Measurements from ENCODE around the gene PRDX3. TPM values are rescaled to one million over a fixed set of nuclear protein-coding genes. Genes with fewer than 3 reads are reported as not detected.

PRDX3 gene
- total and polyA plus RNA-seq, 4 donors, result 176 to 307 (median 258) TPM

DNA sequence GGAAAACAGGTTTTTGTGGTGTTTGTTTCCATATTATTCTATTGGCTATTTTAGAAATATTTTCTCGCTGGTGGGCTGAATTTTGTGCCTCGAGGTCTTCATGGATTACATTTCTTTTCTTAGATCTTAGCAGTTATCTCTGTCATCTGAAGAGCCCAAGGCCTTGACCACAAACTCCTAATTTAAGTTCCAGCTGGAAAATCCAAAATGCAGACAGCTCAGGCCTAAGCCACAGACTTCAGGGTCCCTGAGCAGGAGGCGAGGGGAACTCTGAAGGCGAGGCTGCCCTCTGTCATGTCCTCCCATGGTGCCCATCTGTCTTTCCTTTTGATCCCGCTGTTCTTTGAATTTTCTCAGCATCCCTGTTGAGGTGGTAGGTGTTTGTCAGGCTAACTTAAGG, 60.4 kb downstream of the PRDX3 start (continued):
- TF ChIP-seq, protein P1, sequence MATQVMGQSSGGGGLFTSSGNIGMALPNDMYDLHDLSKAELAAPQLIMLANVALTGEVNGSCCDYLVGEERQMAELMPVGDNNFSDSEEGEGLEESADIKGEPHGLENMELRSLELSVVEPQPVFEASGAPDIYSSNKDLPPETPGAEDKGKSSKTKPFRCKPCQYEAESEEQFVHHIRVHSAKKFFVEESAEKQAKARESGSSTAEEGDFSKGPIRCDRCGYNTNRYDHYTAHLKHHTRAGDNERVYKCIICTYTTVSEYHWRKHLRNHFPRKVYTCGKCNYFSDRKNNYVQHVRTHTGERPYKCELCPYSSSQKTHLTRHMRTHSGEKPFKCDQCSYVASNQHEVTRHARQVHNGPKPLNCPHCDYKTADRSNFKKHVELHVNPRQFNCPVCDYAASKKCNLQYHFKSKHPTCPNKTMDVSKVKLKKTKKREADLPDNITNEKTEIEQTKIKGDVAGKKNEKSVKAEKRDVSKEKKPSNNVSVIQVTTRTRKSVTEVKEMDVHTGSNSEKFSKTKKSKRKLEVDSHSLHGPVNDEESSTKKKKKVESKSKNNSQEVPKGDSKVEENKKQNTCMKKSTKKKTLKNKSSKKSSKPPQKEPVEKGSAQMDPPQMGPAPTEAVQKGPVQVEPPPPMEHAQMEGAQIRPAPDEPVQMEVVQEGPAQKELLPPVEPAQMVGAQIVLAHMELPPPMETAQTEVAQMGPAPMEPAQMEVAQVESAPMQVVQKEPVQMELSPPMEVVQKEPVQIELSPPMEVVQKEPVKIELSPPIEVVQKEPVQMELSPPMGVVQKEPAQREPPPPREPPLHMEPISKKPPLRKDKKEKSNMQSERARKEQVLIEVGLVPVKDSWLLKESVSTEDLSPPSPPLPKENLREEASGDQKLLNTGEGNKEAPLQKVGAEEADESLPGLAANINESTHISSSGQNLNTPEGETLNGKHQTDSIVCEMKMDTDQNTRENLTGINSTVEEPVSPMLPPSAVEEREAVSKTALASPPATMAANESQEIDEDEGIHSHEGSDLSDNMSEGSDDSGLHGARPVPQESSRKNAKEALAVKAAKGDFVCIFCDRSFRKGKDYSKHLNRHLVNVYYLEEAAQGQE (IDR thresholded peaks at IDR 0.05), result no peak

Small RNAs within 50 kb of the gene (small RNA-seq; reads per million reads assigned to genes)
- not detected for gene RN7SL749P

Other genes starting within 250 kb of the PRDX3 start
- gene NANOS1, start 149.1 kb downstream of the PRDX3 start, total RNA-seq, result 1 to 10 TPM in 1 of 2 donors, under 1 TPM in 1; 0.08 to 1.1 TPM
- gene NANOS1, start 149.1 kb downstream of the PRDX3 start, polyA plus RNA-seq, result under 1 TPM; 0.07 to 0.12 TPM
- gene EIF3A, start 98.0 kb downstream of the PRDX3 start, total RNA-seq, result 10 to 100 TPM; 54.1 to 88.9 TPM
- gene EIF3A, start 98.0 kb downstream of the PRDX3 start, polyA plus RNA-seq, result 10 to 100 TPM; 27.5 to 41.0 TPM
- 10 to 100 TPM; 22.9 to 31.7 TPM for gene DENND10, start 74.7 kb downstream of the PRDX3 start, total RNA-seq
- 10 to 100 TPM; 17.9 to 37.7 TPM for gene DENND10, start 74.7 kb downstream of the PRDX3 start, polyA plus RNA-seq
- gene SFXN4, start 13.1 kb downstream of the PRDX3 start, total RNA-seq, result 10 to 100 TPM; 12.4 to 34.1 TPM
- 10 to 100 TPM; 20.7 to 27.5 TPM for gene SFXN4, start 13.1 kb downstream of the PRDX3 start, polyA plus RNA-seq
- 1 to 10 TPM; 4.5 to 6.6 TPM for gene GRK5, start 28.8 kb upstream of the PRDX3 start, total RNA-seq
- 1 to 10 TPM; 2.1 to 5.7 TPM for gene GRK5, start 28.8 kb upstream of the PRDX3 start, polyA plus RNA-seq